HG03442 (cell line): ENCODE data around the gene EIF4E1B.

Experiments
- ATAC-seq: cut with Tn5 transposase; IDR thresholded peaks from one replicate; pipeline ENCODE4 v1.9.1; 2021; ENCODE audit warnings: mild to moderate bottlenecking, moderate library complexity; ENCODE audit not compliant: unreplicated experiment

The EIF4E1B gene

DNA sequence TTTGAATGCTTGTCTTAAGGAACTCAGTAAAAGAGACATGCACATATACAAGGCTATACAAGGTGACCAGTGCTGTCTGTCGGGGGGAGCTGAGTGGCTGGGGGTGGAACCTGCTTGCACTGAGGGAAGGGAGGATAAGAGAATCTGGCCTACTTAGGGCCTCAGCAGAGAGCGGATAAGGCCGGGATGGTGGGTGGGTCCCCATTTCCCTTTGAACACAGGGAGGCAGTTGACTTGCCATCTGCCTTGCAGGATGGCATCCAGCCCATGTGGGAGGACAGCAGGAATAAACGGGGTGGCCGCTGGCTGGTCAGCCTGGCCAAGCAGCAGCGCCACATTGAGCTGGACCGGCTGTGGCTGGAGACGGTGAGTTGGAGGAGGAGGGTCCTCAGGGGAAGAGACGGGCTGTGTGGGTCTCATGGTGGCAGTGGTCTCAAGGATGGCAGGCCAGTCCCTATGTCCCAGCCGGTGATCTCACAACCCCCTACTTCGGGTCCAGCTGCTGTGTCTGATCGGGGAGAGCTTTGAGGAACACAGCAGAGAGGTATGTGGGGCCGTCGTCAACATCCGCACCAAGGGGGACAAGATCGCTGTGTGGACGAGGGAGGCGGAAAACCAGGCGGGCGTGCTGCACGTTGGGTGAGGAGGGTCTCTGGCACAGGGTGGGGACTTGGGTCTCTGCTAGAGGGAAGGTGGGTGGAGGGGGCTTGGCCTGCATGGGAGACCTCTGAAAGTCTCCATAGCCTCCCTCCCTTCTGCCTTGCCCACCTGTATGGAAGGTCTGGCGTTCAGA lies 14.6 kb downstream of the EIF4E1B start:
- no peak for ATAC-seq

DNA sequence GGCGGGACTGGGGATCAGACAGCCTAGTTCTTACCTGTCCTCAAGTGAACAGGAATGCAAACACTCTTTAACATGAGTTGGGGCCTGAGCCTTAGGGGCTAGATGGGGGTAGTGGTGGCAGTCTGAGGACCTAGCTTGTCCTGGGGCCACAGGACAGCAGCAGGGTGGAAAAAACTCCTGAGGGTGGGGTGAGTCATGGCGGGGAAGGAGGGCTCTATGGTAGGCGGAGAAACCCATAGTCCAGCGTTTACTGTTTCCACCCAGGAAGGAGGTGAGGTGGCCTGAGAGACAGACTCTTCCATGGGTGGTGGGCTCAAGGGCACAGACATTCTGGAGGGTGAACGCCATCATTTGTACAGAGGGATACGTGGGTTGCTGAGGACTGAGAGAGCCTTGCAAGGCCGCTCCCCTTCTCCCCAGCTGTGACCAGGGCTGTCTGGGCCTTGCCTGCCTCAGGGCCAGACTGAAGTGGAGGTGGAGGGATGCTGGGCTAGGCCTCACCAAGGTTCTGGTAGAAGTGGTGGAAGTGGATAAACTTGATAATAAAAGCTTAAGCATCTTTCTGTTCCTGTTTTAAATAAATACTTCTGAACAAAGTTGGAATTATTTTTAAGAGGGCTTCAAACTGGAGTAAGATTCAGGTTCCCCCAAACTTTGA lies 15.7 kb downstream of the EIF4E1B start:
- ATAC-seq = no peak

DNA sequence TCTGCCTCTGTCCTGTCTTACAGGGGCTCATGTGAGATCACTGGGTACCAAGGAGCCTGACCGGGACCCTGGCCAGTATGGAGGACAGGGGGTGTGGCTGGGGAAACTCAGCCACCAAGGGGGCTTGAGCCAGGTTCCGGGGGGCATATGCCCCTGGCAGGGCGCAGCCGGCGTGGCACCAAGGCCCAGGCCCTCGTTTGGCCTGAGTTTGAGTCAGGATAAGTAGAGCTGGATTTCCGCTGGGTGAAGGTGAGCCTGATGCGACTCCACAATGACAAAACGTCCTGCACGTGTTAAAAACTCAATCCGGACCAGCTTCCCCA lies 16.2 kb downstream of the EIF4E1B start:
- no peak for ATAC-seq

DNA sequence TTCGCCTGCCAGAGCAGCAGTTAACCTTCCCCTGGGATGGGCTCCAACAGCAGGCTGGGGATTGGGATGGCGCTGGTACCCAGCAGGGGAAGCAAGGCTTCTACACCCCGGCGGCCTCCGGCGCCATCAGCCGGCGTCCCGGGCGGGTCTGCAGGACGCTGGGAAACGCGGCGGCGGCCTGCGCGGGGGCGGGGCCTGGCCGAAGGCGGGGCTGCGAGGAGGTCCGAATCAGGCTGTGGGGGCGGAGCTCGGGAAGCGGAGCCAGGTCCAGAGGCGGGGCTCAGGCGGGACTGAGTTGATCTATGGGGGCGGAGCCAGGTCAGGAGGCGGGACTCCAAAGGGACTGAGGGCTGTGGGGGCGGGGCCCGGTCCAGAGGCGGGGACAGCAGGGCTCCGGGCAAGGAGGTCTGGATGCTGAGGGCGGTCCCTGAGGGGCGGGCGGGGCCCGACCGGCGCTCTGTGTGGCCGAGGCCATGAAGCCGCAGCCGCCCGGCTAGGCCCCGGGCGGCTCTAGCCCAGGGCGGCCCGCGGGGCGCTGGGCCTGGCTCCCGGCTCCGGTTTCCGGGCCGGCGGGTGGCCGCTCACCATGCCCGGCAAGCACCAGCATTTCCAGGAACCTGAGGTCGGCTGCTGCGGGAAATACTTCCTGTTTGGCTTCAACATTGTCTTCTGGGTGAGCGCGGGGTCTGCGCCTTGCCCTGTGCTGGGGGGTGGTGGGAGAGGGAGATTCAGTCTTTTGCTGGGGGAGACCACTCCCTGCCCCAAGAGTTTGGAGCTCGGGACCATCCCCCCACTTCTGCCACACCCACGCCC lies 16.8 kb downstream of the EIF4E1B start, which contains the start of gene TSPAN17:
Gene TSPAN17 (plus strand): TSS at position 455 of the 813 bp plus-strand sequence. CDS start 132 bp downstream, at position 587.
- ATAC-seq = peak; percentile 92

DNA sequence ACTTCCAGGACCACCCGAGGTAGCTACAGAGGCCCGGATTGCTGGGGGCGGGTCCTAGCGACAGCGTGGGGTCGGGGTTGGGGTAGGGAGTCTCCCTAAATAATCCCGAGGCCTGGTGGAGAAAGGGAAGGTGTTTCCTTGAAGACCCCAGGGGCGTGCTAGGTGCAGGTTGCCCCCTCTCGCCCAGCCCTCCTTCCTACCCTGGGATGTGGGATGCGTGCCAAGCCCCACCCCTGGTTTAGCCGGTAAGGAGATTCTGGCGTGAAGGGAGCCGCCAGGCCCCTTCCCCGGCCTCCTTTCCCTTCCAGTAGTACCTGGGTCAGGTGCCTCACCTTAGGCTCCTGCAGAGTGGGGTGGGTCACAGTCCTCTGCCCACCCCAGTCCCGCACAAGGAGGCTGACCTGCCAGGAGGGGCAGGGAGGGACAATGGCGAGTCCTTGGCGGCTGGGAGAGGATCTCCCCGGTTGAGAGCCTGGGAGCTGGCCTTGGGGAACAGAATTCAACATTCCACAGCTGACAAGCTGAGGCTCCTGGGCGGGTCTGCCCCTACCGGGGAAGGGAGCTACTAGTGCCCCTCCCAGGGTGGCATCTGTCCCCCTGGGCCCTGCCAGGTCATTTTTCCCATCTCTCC lies 17.5 kb downstream of the EIF4E1B start:
- ATAC-seq = no peak

DNA sequence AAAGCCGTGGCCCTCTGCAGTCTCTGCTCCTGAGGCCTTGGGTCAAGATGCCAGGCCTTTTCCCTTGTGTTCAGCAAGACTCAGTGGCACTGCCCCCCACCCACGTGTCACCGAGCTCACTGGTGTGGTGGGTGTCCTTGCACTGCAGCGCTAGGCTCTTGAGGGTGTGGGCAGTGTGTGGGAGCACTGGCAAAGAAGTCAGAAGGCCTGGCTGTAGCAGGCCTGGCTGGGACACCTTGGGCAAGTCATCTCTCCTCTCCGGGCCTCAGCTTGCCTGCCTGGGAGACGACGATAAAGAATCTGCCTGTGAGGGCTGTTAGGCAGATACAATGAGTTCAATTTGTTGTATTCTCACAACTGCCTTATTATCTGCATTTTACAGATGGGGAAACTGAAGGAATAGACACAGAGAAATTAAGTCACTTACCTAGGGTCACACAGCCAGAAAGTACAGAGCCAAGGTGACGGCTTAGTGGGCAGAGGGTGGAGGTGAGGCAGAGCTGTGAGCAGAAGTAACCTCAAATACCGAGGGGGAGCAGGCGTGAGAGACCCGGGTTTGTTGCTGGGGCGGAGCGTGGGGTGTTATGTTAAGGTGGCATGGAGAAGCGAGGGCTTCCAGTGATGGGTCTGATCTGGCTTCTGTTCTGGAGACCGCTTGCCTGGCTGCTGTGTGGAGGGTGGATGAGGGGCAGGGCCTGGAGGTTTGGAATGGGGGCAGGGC lies 18.2 kb downstream of the EIF4E1B start:
- ATAC-seq = no peak

DNA sequence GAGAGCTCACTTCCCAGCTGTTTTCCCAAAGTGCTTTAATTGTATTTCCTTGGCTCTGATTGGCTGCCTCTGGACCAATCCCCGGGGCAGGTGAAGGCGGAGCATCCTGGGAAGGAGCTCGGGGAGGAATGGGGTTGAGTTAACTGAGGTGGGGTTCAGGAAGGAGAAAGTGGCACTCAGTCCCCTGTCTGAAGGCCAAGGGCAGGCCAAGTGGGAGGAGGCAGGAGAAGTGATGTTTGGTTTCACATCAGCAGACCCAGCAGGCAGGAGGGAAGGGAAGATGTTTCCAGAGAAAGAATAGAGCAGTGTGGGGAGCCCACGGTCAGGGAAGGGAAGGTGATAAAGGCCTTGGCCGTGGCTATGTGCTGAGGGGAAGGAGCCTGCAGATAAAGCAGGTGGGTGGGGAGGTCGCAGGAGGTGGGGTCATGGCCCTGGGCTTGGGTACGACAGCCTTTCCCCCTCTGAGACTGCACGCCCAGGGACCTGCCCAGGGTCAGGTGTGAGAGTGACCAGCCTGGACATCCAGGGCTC lies 19.9 kb downstream of the EIF4E1B start:
- ATAC-seq = no peak

DNA sequence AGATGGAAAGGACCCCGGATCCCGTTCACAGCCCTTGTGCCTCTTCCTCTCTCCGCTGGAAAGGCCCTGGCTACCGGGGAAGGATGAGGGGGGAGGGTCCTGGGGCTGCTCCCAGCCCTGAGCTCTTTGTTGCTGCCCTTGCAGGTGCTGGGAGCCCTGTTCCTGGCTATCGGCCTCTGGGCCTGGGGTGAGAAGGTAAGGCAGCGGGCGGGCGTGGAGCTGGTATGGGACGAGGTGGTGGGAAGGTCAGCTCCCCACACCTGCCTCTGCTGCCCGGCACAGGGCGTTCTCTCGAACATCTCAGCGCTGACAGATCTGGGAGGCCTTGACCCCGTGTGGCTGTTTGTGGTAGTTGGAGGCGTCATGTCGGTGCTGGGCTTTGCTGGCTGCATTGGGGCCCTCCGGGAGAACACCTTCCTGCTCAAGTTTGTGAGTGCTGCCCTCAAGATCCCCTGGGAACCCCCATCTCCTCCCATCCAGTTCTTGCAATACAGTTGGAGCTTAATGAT lies 21.1 kb downstream of the EIF4E1B start:
- ATAC-seq = no peak

DNA sequence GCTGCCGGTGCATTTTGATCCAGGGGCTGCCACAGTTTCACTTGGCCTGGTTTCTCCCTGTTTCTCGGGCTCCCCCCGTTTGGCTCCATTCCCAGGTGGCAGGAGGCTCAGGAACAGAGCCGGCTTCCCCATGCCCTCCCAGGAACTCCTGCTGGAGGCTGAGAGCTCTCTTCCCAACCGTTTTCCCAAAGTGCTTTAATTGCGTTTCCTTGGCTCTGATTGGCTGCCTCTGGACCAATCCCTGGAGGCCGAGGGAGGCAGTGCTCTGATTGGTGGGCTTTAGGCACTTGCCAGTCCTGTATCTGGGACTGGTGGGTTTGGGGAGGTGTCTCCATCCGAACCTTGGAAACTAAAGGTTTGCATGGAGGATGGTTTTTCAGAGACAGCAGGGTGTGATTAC lies 21.7 kb downstream of the EIF4E1B start:
- ATAC-seq = no peak

DNA sequence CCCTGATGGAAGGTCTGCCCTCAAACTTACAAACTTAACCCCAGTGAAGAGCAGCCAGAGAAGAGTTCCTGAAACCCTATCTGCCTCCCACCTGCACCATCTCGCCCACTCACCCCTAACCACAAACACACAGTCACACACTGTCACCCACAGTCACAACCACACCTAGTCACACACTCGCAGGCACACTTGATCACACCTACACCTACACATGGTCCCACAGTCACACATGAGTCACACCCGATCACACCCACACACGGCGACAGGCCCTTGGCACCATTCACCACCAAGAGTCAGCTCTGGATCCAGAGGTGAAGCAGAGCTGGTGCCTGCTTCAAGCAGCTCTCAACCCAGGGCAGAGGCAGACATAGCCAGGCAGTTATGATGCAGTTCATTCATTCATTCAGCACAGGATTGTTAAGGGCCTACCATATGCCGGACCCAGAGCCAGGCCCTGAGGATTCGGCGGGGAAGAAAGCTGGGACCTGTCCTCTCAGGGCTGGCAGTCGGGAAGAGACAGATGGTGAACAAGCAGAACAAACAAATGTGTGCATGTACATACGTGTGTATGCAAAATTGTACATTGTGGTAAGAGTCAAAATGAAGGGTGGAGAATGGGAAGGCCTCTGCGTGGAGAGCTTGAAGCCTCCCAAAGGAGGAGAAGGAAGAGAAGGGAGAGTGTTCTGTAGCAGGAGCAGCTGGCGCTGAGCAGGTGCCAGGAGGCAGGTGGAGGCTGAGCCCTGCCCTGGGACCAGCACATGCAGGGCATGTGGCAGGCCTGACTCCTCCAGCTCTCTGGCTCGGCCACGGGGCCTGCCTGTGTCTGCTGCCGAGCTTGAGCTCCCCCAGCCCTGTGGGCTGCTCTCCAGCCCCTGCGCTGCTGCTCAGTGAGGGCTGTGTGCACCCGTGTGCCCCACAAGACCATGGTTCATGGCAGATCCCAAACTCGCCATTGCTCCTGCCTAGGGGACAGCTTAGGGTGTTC lies 23.2 kb downstream of the EIF4E1B start:
- ATAC-seq = peak; percentile 41

DNA sequence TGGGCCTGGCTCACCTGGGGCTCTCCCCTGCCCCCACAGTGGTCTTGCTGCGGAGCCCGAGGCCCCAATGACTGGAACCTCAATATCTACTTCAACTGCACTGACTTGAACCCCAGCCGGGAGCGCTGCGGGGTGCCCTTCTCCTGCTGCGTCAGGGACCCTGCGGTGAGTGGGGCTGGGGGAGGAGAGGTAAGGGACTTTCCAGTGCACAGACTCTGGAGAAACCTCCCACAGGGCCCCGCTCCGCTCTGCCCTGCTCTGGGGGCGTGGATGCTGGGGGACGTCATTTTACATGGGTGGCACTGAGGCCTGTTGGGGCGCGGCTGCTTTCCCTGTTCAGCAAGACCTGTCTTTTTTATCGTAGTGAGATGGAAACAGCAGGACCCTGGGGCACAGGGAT lies 24.4 kb downstream of the EIF4E1B start:
- ATAC-seq = no peak

DNA sequence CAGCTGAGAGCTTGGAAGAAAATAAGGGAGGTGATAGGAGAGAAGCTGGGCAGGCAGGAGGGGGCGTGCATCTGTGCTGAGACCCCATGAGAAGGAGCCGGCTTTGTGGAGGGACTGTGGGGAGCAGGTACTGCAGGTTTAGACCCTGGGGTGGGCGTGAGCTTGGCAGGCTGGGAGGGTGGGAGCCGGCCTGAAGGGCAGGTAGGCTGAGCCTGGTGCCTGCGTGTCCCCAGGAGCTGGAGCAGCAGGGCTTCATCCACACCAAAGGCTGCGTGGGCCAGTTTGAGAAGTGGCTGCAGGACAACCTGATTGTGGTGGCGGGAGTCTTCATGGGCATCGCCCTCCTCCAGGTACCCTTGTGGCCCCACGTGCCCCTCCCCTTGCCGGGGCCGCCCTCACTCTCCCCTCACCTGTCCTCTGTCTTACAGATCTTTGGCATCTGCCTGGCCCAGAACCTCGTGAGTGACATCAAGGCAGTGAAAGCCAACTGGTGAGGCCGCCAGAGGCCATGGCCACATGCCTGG lies 26.1 kb downstream of the EIF4E1B start:
- ATAC-seq = no peak

DNA sequence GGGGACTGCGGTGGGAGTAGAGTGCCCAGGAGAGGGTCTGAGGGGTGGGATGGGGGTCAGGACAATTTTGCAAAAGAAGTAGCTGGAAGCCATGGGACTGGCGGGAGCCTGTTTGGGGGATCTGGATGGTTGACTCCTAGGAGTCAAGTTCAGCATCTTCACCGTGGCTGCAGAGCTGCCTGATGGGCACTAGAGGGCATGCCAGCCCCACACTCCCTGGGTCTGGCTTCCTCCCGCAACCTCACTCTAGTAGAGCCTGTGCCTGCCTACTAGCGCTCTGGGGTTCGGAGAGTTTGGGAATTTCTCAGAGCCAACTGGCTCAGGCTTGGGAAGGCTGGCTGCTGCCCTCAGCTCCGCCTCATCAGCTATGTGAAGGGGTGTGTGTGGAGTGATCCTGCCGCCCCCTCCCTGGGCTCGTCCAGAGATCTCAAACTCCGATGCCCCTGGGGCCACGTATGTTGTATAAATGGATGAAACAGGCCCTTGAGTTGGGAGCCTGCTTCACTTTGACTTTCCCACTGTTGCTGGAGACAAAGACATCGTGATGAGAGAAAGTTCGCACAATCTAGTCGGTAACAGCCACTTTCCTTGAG lies 27.6 kb downstream of the EIF4E1B start:
- ATAC-seq = peak; percentile 35

DNA sequence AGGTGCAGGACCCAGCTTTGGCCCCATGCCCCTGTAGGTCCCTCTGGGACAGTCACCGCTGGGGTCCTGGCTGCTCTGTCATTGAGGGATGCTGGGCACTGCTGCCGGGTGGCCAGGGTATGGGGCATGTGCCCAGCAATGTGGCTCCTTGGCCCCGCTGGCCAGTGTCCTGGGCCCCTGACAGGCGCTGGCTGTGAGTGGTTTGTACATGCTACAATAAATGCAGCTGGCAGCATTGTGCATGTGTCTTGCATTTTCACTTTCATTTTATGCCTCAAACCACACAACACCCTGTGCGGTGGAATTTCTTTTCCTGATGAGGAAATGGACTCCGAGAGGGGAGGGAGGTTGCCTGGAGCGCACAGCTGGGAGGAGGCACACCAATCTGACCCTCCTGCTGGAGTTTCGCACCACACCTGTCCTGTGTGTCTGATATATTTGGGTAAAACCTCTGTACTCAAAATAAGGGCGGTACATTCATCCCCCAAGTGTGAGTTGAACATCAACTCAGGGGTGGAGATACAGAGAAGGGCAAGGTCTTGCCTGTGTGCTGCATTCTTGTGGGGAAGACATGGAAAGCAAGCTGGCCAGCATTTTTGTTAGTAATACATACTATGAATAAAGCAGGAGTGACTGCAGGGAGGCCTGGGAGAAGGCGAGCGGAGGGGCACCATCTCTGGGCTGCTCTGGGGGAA lies 28.5 kb downstream of the EIF4E1B start:
- ATAC-seq = no peak

DNA sequence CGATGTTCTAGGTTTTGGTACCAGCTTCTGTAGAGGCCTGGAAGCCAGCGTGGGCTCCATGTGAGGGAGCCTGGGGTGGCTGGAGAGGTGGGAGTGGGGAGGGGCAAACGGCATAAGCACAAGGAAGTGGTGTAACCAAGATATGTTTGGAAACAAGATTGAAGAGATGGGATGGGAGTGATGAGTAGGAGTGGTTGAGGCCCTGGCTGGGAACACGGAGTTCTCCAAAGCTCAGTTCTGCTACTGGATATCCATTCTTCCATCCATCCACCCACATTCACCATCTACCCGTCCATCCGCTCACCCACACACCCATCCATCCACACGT lies 29.0 kb downstream of the EIF4E1B start:
- no peak for ATAC-seq

DNA sequence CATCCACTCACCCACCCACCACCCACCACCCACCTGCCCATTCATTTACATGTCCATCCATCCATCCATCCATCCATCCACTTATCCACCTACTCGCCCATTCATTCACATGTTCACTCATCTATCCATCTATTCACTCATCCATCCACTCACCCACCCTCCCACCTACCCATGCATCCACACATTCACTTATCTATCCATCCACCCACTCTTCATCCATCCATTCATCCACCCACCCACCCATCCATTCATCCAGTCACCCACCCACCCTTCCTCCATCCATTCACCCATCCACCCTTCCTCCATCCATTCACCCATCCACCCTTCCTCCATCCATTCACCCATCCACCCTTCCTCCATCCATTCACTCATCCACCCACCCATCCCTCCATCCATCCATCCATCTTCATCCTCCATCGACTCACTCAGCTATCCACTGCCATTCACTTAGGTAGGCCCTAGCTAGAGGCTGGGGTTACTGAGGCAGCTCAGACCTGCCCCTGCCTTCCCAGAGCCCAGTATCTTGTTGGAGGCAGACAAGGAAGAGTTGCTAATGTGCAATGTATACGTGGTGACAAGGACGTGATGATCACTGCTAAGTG lies 29.5 kb downstream of the EIF4E1B start:
- no peak for ATAC-seq

DNA sequence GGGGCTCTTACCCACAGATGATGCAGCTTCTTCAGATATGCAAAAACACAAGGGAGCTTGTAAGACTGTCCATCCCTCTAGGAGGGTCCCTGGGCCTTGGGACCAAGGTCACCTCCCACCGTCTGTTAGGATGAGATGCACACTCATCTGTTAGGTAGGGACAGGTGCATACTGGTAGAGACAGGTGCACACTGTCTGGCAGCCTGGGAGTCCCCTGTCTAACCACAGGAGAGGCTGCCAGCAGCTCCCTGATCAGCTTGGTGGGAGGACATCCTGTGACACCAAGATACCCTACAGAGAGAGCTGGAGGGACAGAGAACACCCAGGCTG lies 30.0 kb downstream of the EIF4E1B start:
- no peak for ATAC-seq
